ENCODE measurements around the gene ZNF560. TPM values are rescaled to one million over a fixed set of nuclear protein-coding genes. Genes with fewer than 3 reads are reported as not detected.
"Not testable (repeated sequence)": the region's sequence is repeated elsewhere in the genome, so short reads cannot be mapped to it uniquely, and the experiment has no call there.

Gene ZNF560
- not detected in 2 replicates for total RNA-seq
- long read RNA-seq = 0 reads

GRCh38 chr19:9498183-9498902 is at the start of gene ZNF560:
ZNF560 (minus strand) TSS chr19:9498616; CDS start chr19:9475313, 23,303 bp downstream.
- Mint-ChIP-seq H3K4me1 (ENCODE audit: unreplicated experiment) (no peaks in the 10 kb centered on the region), H3K27ac (ENCODE audit: unreplicated experiment) (no peak within 1 kb of the TSS), H3K9me3 (ENCODE audit: unreplicated experiment) (peaks cover 28% of the 10 kb centered on the region), H3K4me3 (ENCODE audit: unreplicated experiment) (no peak within 1 kb of the TSS), H3K27me3 (ENCODE audit: unreplicated experiment) (no peaks in the 10 kb centered on the region), H3K36me3 (ENCODE audit: unreplicated experiment) (peaks cover 2% of the 10 kb centered on the region)
- TF ChIP-seq CTCF (IDR thresholded peaks at IDR 0.05) = no peak
- DNase-seq (ENCODE audit: extremely low spot score, unreplicated experiment) = no peak

- H3K9me3 Mint-ChIP-seq (ENCODE audit: unreplicated experiment) = peaks cover 18% of the 10 kb centered on the region
- no peak for TF ChIP-seq CTCF (IDR thresholded peaks at IDR 0.05)
- DNase-seq (ENCODE audit: extremely low spot score, unreplicated experiment) = no peak
- no peak overlapping the region for H3K4me3 Mint-ChIP-seq (ENCODE audit: unreplicated experiment)
- H3K27me3 Mint-ChIP-seq (ENCODE audit: unreplicated experiment) = no peaks in the 10 kb centered on the region
- no peak overlapping the region for H3K27ac Mint-ChIP-seq (ENCODE audit: unreplicated experiment)
- no peaks in the 10 kb centered on the region for H3K4me1 Mint-ChIP-seq (ENCODE audit: unreplicated experiment)
- H3K36me3 Mint-ChIP-seq (ENCODE audit: unreplicated experiment) = peaks cover 8% of the 10 kb centered on the region
These were observed 49.5 kb upstream of the ZNF560 start for GRCh38 chr19:9547870-9548269.

- H3K27ac Mint-ChIP-seq (ENCODE audit: unreplicated experiment); DNase-seq (ENCODE audit: extremely low spot score, unreplicated experiment); H3K4me3 Mint-ChIP-seq (ENCODE audit: unreplicated experiment); H3K27me3 Mint-ChIP-seq (ENCODE audit: unreplicated experiment): not testable (repeated sequence)
- H3K9me3 Mint-ChIP-seq (ENCODE audit: unreplicated experiment) = peaks cover 22% of the 10 kb centered on the region
- peaks cover 19% of the 10 kb centered on the region for H3K4me1 Mint-ChIP-seq (ENCODE audit: unreplicated experiment)
- peaks cover 16% of the 10 kb centered on the region for H3K36me3 Mint-ChIP-seq (ENCODE audit: unreplicated experiment)
These were observed 42.9 kb upstream of the ZNF560 start for GRCh38 chr19:9541281-9541680.

- DNase-seq (ENCODE audit: extremely low spot score, unreplicated experiment); H3K27me3 Mint-ChIP-seq (ENCODE audit: unreplicated experiment): not testable (repeated sequence)
- H3K4me1 Mint-ChIP-seq (ENCODE audit: unreplicated experiment) = peaks cover 19% of the 10 kb centered on the region
- peaks cover 30% of the 10 kb centered on the region for H3K36me3 Mint-ChIP-seq (ENCODE audit: unreplicated experiment)
- peak overlapping the region; percentile 70 for H3K4me3 Mint-ChIP-seq (ENCODE audit: unreplicated experiment)
- H3K27ac Mint-ChIP-seq (ENCODE audit: unreplicated experiment) = peak overlapping the region; percentile 100
- H3K9me3 Mint-ChIP-seq (ENCODE audit: unreplicated experiment) = peaks cover 29% of the 10 kb centered on the region
These were observed 41.5 kb upstream of the ZNF560 start for GRCh38 chr19:9539921-9540320.

GRCh38 chr19:9539201-9539600 is 40.8 kb upstream of the ZNF560 start:
- H3K4me3 Mint-ChIP-seq (ENCODE audit: unreplicated experiment) = peak overlapping the region; percentile 96
- peaks cover 29% of the 10 kb centered on the region for H3K9me3 Mint-ChIP-seq (ENCODE audit: unreplicated experiment)
- DNase-seq (ENCODE audit: extremely low spot score, unreplicated experiment); H3K27me3 Mint-ChIP-seq (ENCODE audit: unreplicated experiment): not testable (repeated sequence)
- peaks cover 37% of the 10 kb centered on the region for H3K36me3 Mint-ChIP-seq (ENCODE audit: unreplicated experiment)
- H3K4me1 Mint-ChIP-seq (ENCODE audit: unreplicated experiment) = peaks cover 19% of the 10 kb centered on the region
- H3K27ac Mint-ChIP-seq (ENCODE audit: unreplicated experiment) = peak overlapping the region; percentile 100

GRCh38 chr19:9538183-9539058 is 40.0 kb upstream of the ZNF560 start, which contains the start of gene ZNF426:
ZNF426 (minus strand) TSS chr19:9538645; CDS start chr19:9536232, 2,413 bp downstream.
- TF ChIP-seq CTCF (IDR thresholded peaks at IDR 0.05) = no peak
- Mint-ChIP-seq H3K27ac (ENCODE audit: unreplicated experiment) (peak within 1 kb of the TSS; percentile 100), H3K4me3 (ENCODE audit: unreplicated experiment) (peak within 1 kb of the TSS; percentile 96), H3K4me1 (ENCODE audit: unreplicated experiment) (peaks cover 19% of the 10 kb centered on the region), H3K9me3 (ENCODE audit: unreplicated experiment) (peaks cover 35% of the 10 kb centered on the region), H3K36me3 (ENCODE audit: unreplicated experiment) (peaks cover 45% of the 10 kb centered on the region), H3K27me3 (ENCODE audit: unreplicated experiment) (no peaks in the 10 kb centered on the region)
- DNase-seq (ENCODE audit: extremely low spot score, unreplicated experiment) = peak; percentile 95
